HL-60 (cell line): ENCODE results near the gene NCS1.

Experiments
- DNase-seq, 2 experiments: peaks; one replicate each; pipeline ENCODE4 v3.0.0-alpha.2; 2010 to 2020; ENCODE audit warnings: low read depth in 1 of 2, low spot score in 1 of 2
- H3K27ac ChIP-seq: fragments of 250-450 bp; sonication (Bioruptor Pico); replicated peaks from 2 replicates; pipeline ENCODE4 v1.5.1; 2020; ENCODE audit warnings: mild to moderate bottlenecking, moderate library complexity
- H3K27me3 ChIP-seq: fragments of 250-450 bp; sonication (Bioruptor Pico); 2 replicates; pipeline ENCODE4 v1.5.1; 2021; ENCODE audit warnings: mild to moderate bottlenecking, moderate library complexity; ENCODE audit not compliant: insufficient read depth, poor library complexity, severe bottlenecking
- H3K4me3 ChIP-seq: replicated peaks from 2 replicates; pipeline ENCODE4 v1.5.1; 2011; ENCODE audit warnings: mild to moderate bottlenecking, control low read depth, low read length; ENCODE audit not compliant: insufficient read depth
- GABPA ChIP-seq: IDR thresholded peaks from 2 replicates; pipeline ENCODE4 v1.6.1; 2012; ENCODE audit warnings: low read depth
- POLR2AphosphoS5 ChIP-seq: IDR thresholded peaks from 2 replicates; pipeline ENCODE4 v1.6.1; 2012; ENCODE audit warnings: low read depth
- REST ChIP-seq: IDR thresholded peaks from 2 replicates; pipeline ENCODE4 v1.6.1; 2012; ENCODE audit warnings: low read depth; ENCODE audit not compliant: insufficient replicate concordance
- SPI1 ChIP-seq: IDR thresholded peaks from 2 replicates; pipeline ENCODE4 v1.6.1; 2012; ENCODE audit warnings: low read depth, mild to moderate bottlenecking, borderline replicate concordance
- TF ChIP-seq, protein P1 (sequence below): IDR thresholded peaks from one replicate; pipeline ENCODE4 v1.5.1; 2011; ENCODE audit warnings: low read length, control low read depth, inconsistent platforms; ENCODE audit not compliant: insufficient read depth

NCS1 gene

DNA sequence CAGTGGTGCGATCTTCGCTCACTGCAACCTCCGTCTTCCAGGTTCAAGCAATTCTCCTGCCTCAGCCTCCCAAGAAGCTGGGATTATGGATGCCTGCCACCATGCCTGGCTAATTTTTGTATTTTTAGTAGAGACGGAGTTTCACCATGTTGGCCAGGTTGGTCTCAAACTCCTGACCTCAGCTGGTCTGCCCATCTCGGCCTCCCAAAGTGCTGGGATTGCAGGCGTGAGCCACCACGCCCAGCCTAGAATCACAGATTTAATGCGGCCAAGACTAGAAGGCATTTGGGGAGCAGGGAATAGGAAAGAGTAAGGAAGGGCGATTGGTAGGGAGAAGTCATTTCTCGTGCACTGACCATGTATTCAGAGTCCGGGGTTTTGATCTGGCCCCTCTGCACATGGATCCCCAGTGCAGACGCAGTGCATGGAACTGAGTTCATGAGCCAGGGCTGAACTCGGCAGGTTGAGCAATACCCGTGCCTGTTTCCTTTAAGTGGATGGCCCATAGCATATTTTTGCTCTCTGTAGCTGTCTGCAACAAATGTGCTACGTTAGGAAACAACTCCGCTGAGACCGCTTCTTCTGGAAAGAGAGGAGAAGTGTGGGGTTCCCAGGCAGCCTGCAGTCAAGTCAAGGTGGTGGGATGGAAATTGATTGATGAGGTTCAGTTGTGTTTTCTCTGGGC lies 90.0 kb downstream of the NCS1 start:
- TF ChIP-seq SPI1: no peak
- Histone ChIP-seq H3K4me3 (no peak overlapping the region), H3K27me3 (peaks cover 50% of the 10 kb centered on the region), H3K27ac (no peak overlapping the region)
- DNase-seq: peak in 1 of 2 experiments; percentile 50

- Histone ChIP-seq H3K27me3 (peaks cover 50% of the 10 kb centered on the region), H3K27ac (no peak overlapping the region), H3K4me3 (no peak overlapping the region)
- no peak for DNase-seq
- TF ChIP-seq SPI1 (no peak), POLR2AphosphoS5 (no peak), REST (no peak), GABPA (no peak)
- TF ChIP-seq, protein P1, sequence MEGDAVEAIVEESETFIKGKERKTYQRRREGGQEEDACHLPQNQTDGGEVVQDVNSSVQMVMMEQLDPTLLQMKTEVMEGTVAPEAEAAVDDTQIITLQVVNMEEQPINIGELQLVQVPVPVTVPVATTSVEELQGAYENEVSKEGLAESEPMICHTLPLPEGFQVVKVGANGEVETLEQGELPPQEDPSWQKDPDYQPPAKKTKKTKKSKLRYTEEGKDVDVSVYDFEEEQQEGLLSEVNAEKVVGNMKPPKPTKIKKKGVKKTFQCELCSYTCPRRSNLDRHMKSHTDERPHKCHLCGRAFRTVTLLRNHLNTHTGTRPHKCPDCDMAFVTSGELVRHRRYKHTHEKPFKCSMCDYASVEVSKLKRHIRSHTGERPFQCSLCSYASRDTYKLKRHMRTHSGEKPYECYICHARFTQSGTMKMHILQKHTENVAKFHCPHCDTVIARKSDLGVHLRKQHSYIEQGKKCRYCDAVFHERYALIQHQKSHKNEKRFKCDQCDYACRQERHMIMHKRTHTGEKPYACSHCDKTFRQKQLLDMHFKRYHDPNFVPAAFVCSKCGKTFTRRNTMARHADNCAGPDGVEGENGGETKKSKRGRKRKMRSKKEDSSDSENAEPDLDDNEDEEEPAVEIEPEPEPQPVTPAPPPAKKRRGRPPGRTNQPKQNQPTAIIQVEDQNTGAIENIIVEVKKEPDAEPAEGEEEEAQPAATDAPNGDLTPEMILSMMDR: no peak
Observed at GRCh38 chr9:130262771-130263170, 90.6 kb downstream of the NCS1 start.

- no peak overlapping the region for H3K27ac ChIP-seq
Observed at GRCh38 chr9:130263601-130264413, 91.6 kb downstream of the NCS1 start.

More at GRCh38 chr9:130263601-130264413, 91.6 kb downstream of the NCS1 start:
- no peak for DNase-seq
- H3K4me3 ChIP-seq: no peak overlapping the region
- peaks cover 50% of the 10 kb centered on the region for H3K27me3 ChIP-seq
- TF ChIP-seq, protein P1: no peak
- TF ChIP-seq GABPA: no peak
- TF ChIP-seq POLR2AphosphoS5: no peak
- TF ChIP-seq SPI1: no peak
- no peak for TF ChIP-seq REST
